SK-N-SH (cell line): ENCODE results near the gene PHLDA3. TPM values are rescaled to one million over a fixed set of nuclear protein-coding genes. Genes with fewer than 3 reads are reported as not detected.
A peak's percentile ranks its signal among the peaks of the same experiment; 100 is the strongest.

Experiments
- CTCF ChIA-PET: fragments of 300-600, 350-600 bp; formaldehyde crosslinking; extraction: SDS; loops from one replicate; lab custom pipeline; 2021; lab: Yijun Ruan, JAX
- POLR2A ChIA-PET: fragments of 350-600 bp; sonication (Branson Sonifier 250); formaldehyde crosslinking; extraction: SDS; loops from one replicate; lab custom pipeline; 2020; ENCODE audit warnings: antibody characterized with exemption, inconsistent platforms; lab: Yijun Ruan, JAX
- DNase-seq: peaks from one replicate; pipeline ENCODE4 v3.0.0; 2012
- H2AFZ ChIP-seq: fragments of 200-600 bp; sonication (generic); 2 replicates; pipeline ENCODE4 v1.8.1; 2016; ENCODE audit warnings: antibody characterized with exemption, mild to moderate bottlenecking, low read depth
- H3F3A ChIP-seq: fragments of 200-600 bp; sonication (generic); replicated peaks from 2 replicates; pipeline ENCODE3; 2016; ENCODE audit warnings: antibody characterized with exemption, mild to moderate bottlenecking; ENCODE audit not compliant: insufficient read depth
- H3K27ac ChIP-seq, 2 experiments: fragments of 200-500 bp in 1 of 2; fragments of 200-600 bp in 1 of 2; sonication (Bioruptor generic) in 1 of 2; sonication (generic), shearing (Covaris generic) in 1 of 2; 2 replicates each; pipeline versions ENCODE4 v1.5.1 to v1.6.1; 2014 to 2016; ENCODE audit warnings: low read depth in 2 of 2, inconsistent platforms in 1 of 2, low read length in 1 of 2, mild to moderate bottlenecking in 1 of 2, mixed read lengths in 1 of 2
- H3K27me3 ChIP-seq: fragments of 200-600 bp; sonication (generic), shearing (Covaris generic); 2 replicates; pipeline ENCODE4 v1.6.1; 2016; ENCODE audit warnings: mixed run types; ENCODE audit not compliant: insufficient read depth
- H3K36me3 ChIP-seq, 2 experiments: fragments of 200-500 bp in 1 of 2; fragments of 200-600 bp in 1 of 2; sonication (Bioruptor generic) in 1 of 2; sonication (generic) in 1 of 2; replicated peaks in 1 of 2; 2 replicates each; pipeline versions ENCODE3 to v1.5.1; 2014 to 2016; ENCODE audit warnings: low read length in 1 of 2, mild to moderate bottlenecking in 1 of 2; ENCODE audit not compliant: insufficient read depth in 2 of 2, control insufficient read depth in 1 of 2
- H3K4me1 ChIP-seq, 2 experiments: fragments of 200-500 bp in 1 of 2; fragments of 200-600 bp in 1 of 2; sonication (Bioruptor generic) in 1 of 2; sonication (generic), shearing (Covaris generic) in 1 of 2; 2 replicates each; pipeline versions ENCODE4 v1.5.1 to v1.6.1; 2014 to 2016; ENCODE audit warnings: low read depth in 1 of 2, low read length in 1 of 2, mixed run types in 1 of 2; ENCODE audit not compliant: insufficient read depth in 2 of 2, control insufficient read depth in 1 of 2
- H3K4me2 ChIP-seq: fragments of 200-600 bp; sonication (generic), shearing (Covaris generic); 2 replicates; pipeline ENCODE4 v1.6.1; 2017; ENCODE audit warnings: mixed run types
- H3K4me3 ChIP-seq, 2 experiments: fragments of 200-500 bp in 1 of 2; fragments of 200-600 bp in 1 of 2; sonication (Bioruptor generic) in 1 of 2; sonication (generic), shearing (Covaris generic) in 1 of 2; 2 replicates each; pipeline versions ENCODE4 v1.5.1 to v1.8.1; 2014 to 2016; ENCODE audit warnings: low read depth in 2 of 2, inconsistent platforms in 1 of 2, low read length in 1 of 2, mild to moderate bottlenecking in 1 of 2, mixed read lengths in 1 of 2, moderate library complexity in 1 of 2
- H3K79me2 ChIP-seq: fragments of 200-600 bp; sonication (generic); 2 replicates; pipeline ENCODE4 v1.8.1; 2017; ENCODE audit warnings: mild to moderate bottlenecking; ENCODE audit not compliant: insufficient read depth
- H3K9ac ChIP-seq: fragments of 200-600 bp; sonication (generic); 2 replicates; pipeline ENCODE4 v1.6.1; 2017; ENCODE audit warnings: mixed run types
- H3K9me2 ChIP-seq: fragments of 200-600 bp; sonication (generic); 2 replicates; pipeline ENCODE4 v1.6.1; 2017; ENCODE audit warnings: mixed run types
- H3K9me3 ChIP-seq: fragments of 200-600 bp; sonication (generic); 2 replicates; pipeline ENCODE4 v1.6.1; 2017; ENCODE audit warnings: mixed run types, mild to moderate bottlenecking, moderate library complexity
- H4K20me1 ChIP-seq: fragments of 200-600 bp; sonication (generic); 2 replicates; pipeline ENCODE4 v1.6.1; 2017; ENCODE audit warnings: mild to moderate bottlenecking, mixed run types; ENCODE audit not compliant: insufficient read depth
- ELF1 ChIP-seq: IDR thresholded peaks from 2 replicates; pipeline ENCODE4 v1.4.0; 2012
- FOSL2 ChIP-seq: IDR thresholded peaks from 2 replicates; pipeline ENCODE4 v1.4.0; 2012; ENCODE audit warnings: low read depth, mild to moderate bottlenecking, moderate library complexity, borderline replicate concordance
- FOXJ3 ChIP-seq: sonication (generic); formaldehyde crosslinking; IDR thresholded peaks from 2 replicates; pipeline ENCODE4 v1.5.1; 2020; ENCODE audit warnings: mild to moderate bottlenecking, missing genetic modification reagents
- GABPA ChIP-seq: IDR thresholded peaks from 2 replicates; pipeline ENCODE4 v1.4.0; 2012; ENCODE audit warnings: low read depth, mild to moderate bottlenecking
- GATA2 ChIP-seq: sonication (generic); formaldehyde crosslinking; IDR thresholded peaks from 2 replicates; pipeline ENCODE4 v1.5.0; 2020; ENCODE audit warnings: mild to moderate bottlenecking, missing genetic modification reagents
- JUND ChIP-seq: IDR thresholded peaks from 2 replicates; pipeline ENCODE4 v1.4.0; 2012
- MEF2A ChIP-seq: IDR thresholded peaks from 2 replicates; pipeline ENCODE4 v1.4.0; 2012; ENCODE audit warnings: low read depth, borderline replicate concordance
- MXI1 ChIP-seq: IDR thresholded peaks from 2 replicates; pipeline ENCODE4 v1.6.1; 2012; ENCODE audit warnings: mild to moderate bottlenecking, low read depth, low read length, improper control_type of control experiment
- NFIC ChIP-seq: IDR thresholded peaks from 2 replicates; pipeline ENCODE4 v1.4.0; 2012; ENCODE audit warnings: borderline replicate concordance
- RXRA ChIP-seq: IDR thresholded peaks from 2 replicates; pipeline ENCODE4 v1.4.0; 2012; ENCODE audit warnings: low read depth, mild to moderate bottlenecking, borderline replicate concordance
- TAF1 ChIP-seq: IDR thresholded peaks from 2 replicates; pipeline ENCODE4 v1.6.1; 2012; ENCODE audit warnings: low read depth, mild to moderate bottlenecking, low read length, moderate library complexity, borderline replicate concordance
- TCF12 ChIP-seq: IDR thresholded peaks from 2 replicates; pipeline ENCODE4 v1.4.0; 2012
- TEAD4 ChIP-seq: IDR thresholded peaks from 2 replicates; pipeline ENCODE4 v1.4.0; 2012; ENCODE audit warnings: mild to moderate bottlenecking, borderline replicate concordance; ENCODE audit not compliant: insufficient read depth
- WGBS: methylation state at CpG from one replicate; pipeline ENCODE4 v1.1.6; 2017; ENCODE audit warnings: low lambda C conversion rate; 5-methylcytosine and 5-hydroxymethylcytosine counted together
- polyA plus RNA-seq, 3 experiments: library from polyadenylated mRNA; depleted of rRNA; stranded (reverse); fragments of >200 nt; gene quantifications; 2 replicates each; pipeline ENCODE4 v1.2.3, GENCODE V29; 2012
- TF ChIP-seq, protein P1 (sequence below): fragments of 150-350 bp; IDR thresholded peaks from 2 replicates; pipeline ENCODE4 v1.6.1; 2017; ENCODE audit warnings: antibody characterized with exemption, low read length, low read depth, borderline replicate concordance
- TF ChIP-seq, protein P2 (sequence below): IDR thresholded peaks from 2 replicates; pipeline ENCODE4 v1.6.1; 2012; ENCODE audit warnings: mild to moderate bottlenecking, low read depth, low read length, moderate library complexity
- TF ChIP-seq, protein P3 (sequence below): IDR thresholded peaks from 2 replicates; pipeline ENCODE4 v1.4.0; 2012; ENCODE audit warnings: low read depth, borderline replicate concordance

Gene PHLDA3
- polyA plus RNA-seq, 1 of the 3 experiments (the other 2 are of a cell fraction), result 105 TPM

- Histone ChIP-seq H3F3A (no peaks in the 10 kb centered on the region), H2AFZ (no peak overlapping the region), H3K27ac (no peak overlapping the region), H3K27me3 (no peaks in the 10 kb centered on the region), H3K4me1 (peaks cover 14 to 20% of the 10 kb centered on the region in 2 experiments; a peak in 3 of 4 replicates), H3K36me3 (no peaks in the 10 kb centered on the region), H4K20me1 (peaks cover 14% of the 10 kb centered on the region), H3K4me3 (no peak overlapping the region), H3K9me3 (no peaks in the 10 kb centered on the region), H3K79me2 (peaks cover 22% of the 10 kb centered on the region), H3K4me2 (no peak overlapping the region), H3K9me2 (no peaks in the 10 kb centered on the region), H3K9ac (no peak overlapping the region)
- ChIA-PET POLR2A (no interaction called here), CTCF (interaction anchor here (1.2 to 7.3 kb wide), 4 partner anchors 9 to 41 kb away, joined by 3 to 63 read pairs (median 26); no protein-coding TSS in a partner anchor)
- 73% methylated on average over 2 of the region's 3 CpGs for WGBS
- no peak for DNase-seq
- no peak for TF ChIP-seq ELF1
- peak; percentile 17; the same call in 1 of the 2 replicates for TF ChIP-seq FOSL2
Observed at GRCh38 chr1:201471772-201472171, 2.8 kb upstream of the PHLDA3 start.

GRCh38 chr1:201470581-201470980 is 1.6 kb upstream of the PHLDA3 start:
- Histone ChIP-seq H4K20me1 (peaks cover 25% of the 10 kb centered on the region), H3K36me3 (peaks cover 1 to 6% of the 10 kb centered on the region in 2 experiments), H3F3A (no peaks in the 10 kb centered on the region), H3K9me3 (no peaks in the 10 kb centered on the region), H3K27ac (no peak overlapping the region)
- TF ChIP-seq TCF12 (no peak), MXI1 (no peak), TEAD4 (no peak), GABPA (no peak), TAF1 (no peak), GATA2 (CRISPR knock-in tag) (no peak), MEF2A (no peak), JUND (no peak)
- TF ChIP-seq, protein P1, sequence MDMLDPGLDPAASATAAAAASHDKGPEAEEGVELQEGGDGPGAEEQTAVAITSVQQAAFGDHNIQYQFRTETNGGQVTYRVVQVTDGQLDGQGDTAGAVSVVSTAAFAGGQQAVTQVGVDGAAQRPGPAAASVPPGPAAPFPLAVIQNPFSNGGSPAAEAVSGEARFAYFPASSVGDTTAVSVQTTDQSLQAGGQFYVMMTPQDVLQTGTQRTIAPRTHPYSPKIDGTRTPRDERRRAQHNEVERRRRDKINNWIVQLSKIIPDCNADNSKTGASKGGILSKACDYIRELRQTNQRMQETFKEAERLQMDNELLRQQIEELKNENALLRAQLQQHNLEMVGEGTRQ, result no peak
- TF ChIP-seq, all 33 proteins: peak for 0
- Histone ChIP-seq H3K9ac (no peak overlapping the region), H3K27me3 (no peaks in the 10 kb centered on the region), H3K4me1 (peaks cover 13 to 29% of the 10 kb centered on the region in 2 experiments; a peak in 3 of 4 replicates), H2AFZ (no peak overlapping the region), H3K4me3 (no peak overlapping the region), H3K9me2 (no peaks in the 10 kb centered on the region), H3K4me2 (no peak overlapping the region), H3K79me2 (peaks cover 33% of the 10 kb centered on the region)
- POLR2A ChIA-PET, result no interaction called here
- DNase-seq, result no peak
- 72% methylated on average over 4 of the region's 4 CpGs for WGBS
- CTCF ChIA-PET, result interaction anchor here (2.2 to 7.3 kb wide), 5 partner anchors 10 to 323 kb away, joined by 6 to 63 read pairs (median 31); no protein-coding TSS in a partner anchor

DNA sequence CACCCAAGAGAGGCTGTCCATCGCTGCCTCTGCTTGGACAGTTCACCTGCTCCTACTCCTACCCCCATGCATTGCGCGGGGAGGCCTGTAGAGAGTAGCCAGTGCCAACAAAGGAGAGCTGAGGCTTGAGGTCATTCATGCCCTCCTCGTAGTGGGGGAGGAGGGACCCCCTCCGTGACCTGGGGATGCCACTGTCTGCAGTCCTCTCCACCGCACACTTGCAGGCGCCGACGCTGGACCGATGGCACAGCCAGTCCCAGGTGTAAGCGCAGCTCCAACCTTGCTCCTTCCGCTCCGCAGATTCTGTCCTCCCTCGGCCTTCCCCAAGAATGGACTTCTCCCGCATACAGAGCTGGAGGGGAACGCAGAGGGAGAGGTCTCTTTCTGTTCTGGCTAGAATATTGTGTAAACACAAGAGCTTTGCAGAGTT is 672 bp upstream of the PHLDA3 start:
- no peak for DNase-seq
- Histone ChIP-seq H3K36me3 (peaks cover 9 to 14% of the 10 kb centered on the region in 2 experiments), H3K27me3 (no peaks in the 10 kb centered on the region), H3K79me2 (peaks cover 43% of the 10 kb centered on the region), H3K4me3 (peak overlapping the region; percentile 77 to 82), H3K27ac (peak overlapping the region; percentile 83 to 94; a peak in 3 of 4 replicates), H3K4me2 (peak overlapping the region; percentile 97), H3K9ac (peak overlapping the region; percentile 89; the same call in 1 of the 2 replicates), H4K20me1 (peaks cover 32% of the 10 kb centered on the region), H3K4me1 (peaks cover 13 to 29% of the 10 kb centered on the region in 2 experiments; a peak in 3 of 4 replicates), H3F3A (peaks cover 6% of the 10 kb centered on the region), H3K9me2 (no peaks in the 10 kb centered on the region), H2AFZ (no peak overlapping the region), H3K9me3 (no peaks in the 10 kb centered on the region)
- POLR2A ChIA-PET, result interaction anchor here (0.6 to 1.6 kb wide), 11 partner anchors 9 to 70 kb away, joined by 3 to 9 read pairs (median 4); partner anchors contain the start of gene CSRP1
- CTCF ChIA-PET, result interaction anchor here (0.6 to 7.3 kb wide), 9 partner anchors 7 to 323 kb away, joined by 3 to 63 read pairs (median 6); no protein-coding TSS in a partner anchor
- 91% methylated on average over 12 of the region's 16 CpGs for WGBS
- TF ChIP-seq, protein P2, sequence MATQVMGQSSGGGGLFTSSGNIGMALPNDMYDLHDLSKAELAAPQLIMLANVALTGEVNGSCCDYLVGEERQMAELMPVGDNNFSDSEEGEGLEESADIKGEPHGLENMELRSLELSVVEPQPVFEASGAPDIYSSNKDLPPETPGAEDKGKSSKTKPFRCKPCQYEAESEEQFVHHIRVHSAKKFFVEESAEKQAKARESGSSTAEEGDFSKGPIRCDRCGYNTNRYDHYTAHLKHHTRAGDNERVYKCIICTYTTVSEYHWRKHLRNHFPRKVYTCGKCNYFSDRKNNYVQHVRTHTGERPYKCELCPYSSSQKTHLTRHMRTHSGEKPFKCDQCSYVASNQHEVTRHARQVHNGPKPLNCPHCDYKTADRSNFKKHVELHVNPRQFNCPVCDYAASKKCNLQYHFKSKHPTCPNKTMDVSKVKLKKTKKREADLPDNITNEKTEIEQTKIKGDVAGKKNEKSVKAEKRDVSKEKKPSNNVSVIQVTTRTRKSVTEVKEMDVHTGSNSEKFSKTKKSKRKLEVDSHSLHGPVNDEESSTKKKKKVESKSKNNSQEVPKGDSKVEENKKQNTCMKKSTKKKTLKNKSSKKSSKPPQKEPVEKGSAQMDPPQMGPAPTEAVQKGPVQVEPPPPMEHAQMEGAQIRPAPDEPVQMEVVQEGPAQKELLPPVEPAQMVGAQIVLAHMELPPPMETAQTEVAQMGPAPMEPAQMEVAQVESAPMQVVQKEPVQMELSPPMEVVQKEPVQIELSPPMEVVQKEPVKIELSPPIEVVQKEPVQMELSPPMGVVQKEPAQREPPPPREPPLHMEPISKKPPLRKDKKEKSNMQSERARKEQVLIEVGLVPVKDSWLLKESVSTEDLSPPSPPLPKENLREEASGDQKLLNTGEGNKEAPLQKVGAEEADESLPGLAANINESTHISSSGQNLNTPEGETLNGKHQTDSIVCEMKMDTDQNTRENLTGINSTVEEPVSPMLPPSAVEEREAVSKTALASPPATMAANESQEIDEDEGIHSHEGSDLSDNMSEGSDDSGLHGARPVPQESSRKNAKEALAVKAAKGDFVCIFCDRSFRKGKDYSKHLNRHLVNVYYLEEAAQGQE, result no peak
- TF ChIP-seq NFIC (no peak), TEAD4 (no peak), GATA2 (CRISPR knock-in tag) (no peak), FOXJ3 (no peak), MEF2A (no peak), ELF1 (no peak), RXRA (no peak)
- TF ChIP-seq, protein P3, sequence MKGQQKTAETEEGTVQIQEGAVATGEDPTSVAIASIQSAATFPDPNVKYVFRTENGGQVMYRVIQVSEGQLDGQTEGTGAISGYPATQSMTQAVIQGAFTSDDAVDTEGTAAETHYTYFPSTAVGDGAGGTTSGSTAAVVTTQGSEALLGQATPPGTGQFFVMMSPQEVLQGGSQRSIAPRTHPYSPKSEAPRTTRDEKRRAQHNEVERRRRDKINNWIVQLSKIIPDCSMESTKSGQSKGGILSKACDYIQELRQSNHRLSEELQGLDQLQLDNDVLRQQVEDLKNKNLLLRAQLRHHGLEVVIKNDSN, result no peak
